GM12878 (cell line): ENCODE data around the gene ANGPTL2. TPM values are rescaled to one million over a fixed set of nuclear protein-coding genes. Genes with fewer than 3 reads are reported as not detected.

Experiments
- ATAC-seq: fragments of 200-7000 bp; cut with Tn5 transposase; 3 replicates; pipeline ENCODE4 v1.9.1; 2020; ENCODE audit warnings: mild to moderate bottlenecking, moderate library complexity
- BruUV-seq: library from RNA; stranded (reverse); fragments of 400-500 nt; replicated peaks from 2 replicates; lab custom pipeline; 2021; lab: Mats Ljungman, UMichigan
- CTCF ChIA-PET: fragments of 300-600 bp; sonication (Branson Sonifier 250); formaldehyde crosslinking; extraction: SDS; loops from one replicate; lab custom pipeline; 2021; ENCODE audit warnings: inconsistent platforms; lab: Yijun Ruan, JAX
- POLR2A ChIA-PET: fragments of 350-600 bp; formaldehyde crosslinking; extraction: SDS; loops from one replicate; lab custom pipeline; 2021; ENCODE audit warnings: inconsistent platforms; lab: Charles Lee
- RAD21 ChIA-PET: fragments of 300-600 bp; sonication (Branson Sonifier 250); formaldehyde crosslinking; loops from one replicate; lab custom pipeline; 2023; ENCODE audit warnings: antibody characterized with exemption; ENCODE audit not compliant: unreplicated experiment; lab: Charles Lee
- SMC1A ChIA-PET: fragments of 300-600 bp; sonication (Branson Sonifier 250); formaldehyde crosslinking; loops from one replicate; lab custom pipeline; 2023; ENCODE audit not compliant: unreplicated experiment, uncharacterized antibody; lab: Charles Lee
- DNase-seq: peaks from one replicate; pipeline ENCODE4 v3.0.0-alpha.2; 2011; ENCODE audit warnings: low read depth, low spot score
- FAIRE-seq: peaks from 3 replicates; lab custom pipeline; 2011; peaks lifted over from hg19 to GRCh38; lab: Jason Lieb, UNC
- H2AFZ ChIP-seq: 2 replicates; pipeline ENCODE4 v1.6.0; 2011; ENCODE audit warnings: low read depth, low read length, control low read depth; ENCODE audit not compliant: control insufficient read depth
- H3K27ac ChIP-seq: 2 replicates; pipeline ENCODE4 v1.5.1; 2011; ENCODE audit warnings: control low read depth; ENCODE audit not compliant: control insufficient read depth, insufficient read depth
- H3K27me3 ChIP-seq, 2 experiments: replicated peaks in 1 of 2; 2 replicates each; pipeline versions ENCODE4 v1.6.0 to v1.6.1; 2011; ENCODE audit warnings: low read length in 1 of 2; ENCODE audit not compliant: control insufficient read depth in 2 of 2, insufficient read depth in 2 of 2
- H3K36me3 ChIP-seq, 2 experiments: 2 replicates each; pipeline ENCODE4 v1.5.1; 2011; ENCODE audit warnings: low read length in 1 of 2; ENCODE audit not compliant: control insufficient read depth in 2 of 2, insufficient read depth in 2 of 2
- H3K4me1 ChIP-seq: 2 replicates; pipeline ENCODE4 v1.6.1; 2011; ENCODE audit warnings: mild to moderate bottlenecking, low read length, moderate library complexity, mixed read lengths; ENCODE audit not compliant: control insufficient read depth, insufficient read depth
- H3K4me2 ChIP-seq: 2 replicates; pipeline ENCODE4 v1.6.0; 2011; ENCODE audit warnings: control low read depth; ENCODE audit not compliant: control insufficient read depth, insufficient read depth
- H3K4me3 ChIP-seq: fragments of 200-600 bp; sonication (generic); 2 replicates; pipeline ENCODE4 v1.5.1; 2016
- H3K79me2 ChIP-seq: 2 replicates; pipeline ENCODE4 v1.6.0; 2011; ENCODE audit warnings: low read length; ENCODE audit not compliant: control insufficient read depth, insufficient read depth
- H3K9ac ChIP-seq: 2 replicates; pipeline ENCODE4 v1.8.0; 2011; ENCODE audit warnings: low read length, control low read depth, mixed read lengths; ENCODE audit not compliant: control insufficient read depth, insufficient read depth
- H3K9me3 ChIP-seq: replicated peaks from 3 replicates; pipeline ENCODE4 v1.5.1; 2011; ENCODE audit warnings: mild to moderate bottlenecking, low read length; ENCODE audit not compliant: control insufficient read depth, insufficient read depth
- H4K20me1 ChIP-seq: 2 replicates; pipeline ENCODE4 v1.6.0; 2011; ENCODE audit not compliant: control insufficient read depth, insufficient read depth
- ASH2L ChIP-seq: fragments of 300-600, 200-600 bp; sonication (generic); IDR thresholded peaks from 2 replicates; pipeline ENCODE4 v1.6.1; 2017; ENCODE audit warnings: low read depth, mild to moderate bottlenecking, borderline replicate concordance
- CEBPB ChIP-seq, 2 experiments: fragments of 150-350 bp in 1 of 2; IDR thresholded peaks; 2 replicates each; pipeline ENCODE4 v1.6.1; 2012 to 2014; ENCODE audit warnings: low read depth in 2 of 2, low read length in 2 of 2, borderline replicate concordance in 1 of 2, inconsistent platforms in 1 of 2
- ETV6 ChIP-seq, 2 experiments: fragments of 450-650 bp in 1 of 2; IDR thresholded peaks in 1 of 2; conservative IDR thresholded peaks in 1 of 2; 2 replicates each; pipeline ENCODE4 v1.6.1; 2014; ENCODE audit warnings: antibody characterized with exemption in 1 of 2, borderline replicate concordance in 1 of 2, low read depth in 1 of 2, mild to moderate bottlenecking in 1 of 2, moderate library complexity in 1 of 2
- EZH2 ChIP-seq: IDR thresholded peaks from 2 replicates; pipeline ENCODE4 v1.6.1; 2012; ENCODE audit warnings: low read depth, mild to moderate bottlenecking, control low read depth, inconsistent platforms, low read length, borderline replicate concordance; ENCODE audit not compliant: control insufficient read depth
- GATAD2B ChIP-seq: fragments of 450-650 bp; conservative IDR thresholded peaks from 2 replicates; pipeline ENCODE4 v1.6.1; 2017; ENCODE audit warnings: low read depth, mild to moderate bottlenecking, moderate library complexity
- HDAC6 ChIP-seq: fragments of 200-600 bp; sonication (generic); IDR thresholded peaks from one replicate; pipeline ENCODE4 v1.8.0; 2017; ENCODE audit warnings: antibody characterized with exemption; ENCODE audit not compliant: unreplicated experiment
- HDGF ChIP-seq: fragments of 450-650 bp; IDR thresholded peaks from 2 replicates; pipeline ENCODE4 v1.6.1; 2016; ENCODE audit warnings: antibody characterized with exemption
- JUNB ChIP-seq: IDR thresholded peaks from 2 replicates; pipeline ENCODE4 v1.6.1; 2016; ENCODE audit warnings: antibody characterized with exemption, mild to moderate bottlenecking
- KAT2A ChIP-seq: conservative IDR thresholded peaks from 2 replicates; pipeline ENCODE4 v1.6.1; 2011; ENCODE audit warnings: low read depth, low read length; ENCODE audit not compliant: control insufficient read depth
- NR2F1 ChIP-seq: fragments of 450-650 bp; conservative IDR thresholded peaks from 2 replicates; pipeline ENCODE4 v1.6.1; 2017; ENCODE audit warnings: mild to moderate bottlenecking
- POLR2A ChIP-seq: IDR thresholded peaks from 2 replicates; pipeline ENCODE4 v1.6.1; 2011; ENCODE audit warnings: low read depth, mild to moderate bottlenecking, low read length
- TCF7 ChIP-seq: IDR thresholded peaks from 2 replicates; pipeline ENCODE4 v1.6.1; 2014; ENCODE audit warnings: antibody characterized with exemption, borderline replicate concordance
- ZNF24 ChIP-seq: fragments of 450-650 bp; IDR thresholded peaks from 2 replicates; pipeline ENCODE4 v1.6.1; 2017; ENCODE audit warnings: antibody characterized with exemption, mild to moderate bottlenecking
- ZNF622 ChIP-seq: fragments of 450-650 bp; IDR thresholded peaks from 2 replicates; pipeline ENCODE4 v1.6.1; 2017; ENCODE audit warnings: mild to moderate bottlenecking, inconsistent platforms
- WGBS: methylation state at CpG from one replicate; pipeline ENCODE4 v1.1.6; 2016; ENCODE audit warnings: low lambda C conversion rate; ENCODE audit not compliant: insufficient replicate concordance, insufficient coverage; ENCODE audit errors: missing lambda C conversion rate; 5-methylcytosine and 5-hydroxymethylcytosine counted together
- in situ Hi-C: fragments of 300-500 bp; cut with MboI; formaldehyde crosslinking; loops from 9 replicates; pipeline ENCODE4 v1.14.3; 2018; ENCODE audit warnings: mixed read lengths
- intact Hi-C: fragments of 100-400 bp; cut with micrococcal nuclease; formaldehyde crosslinking; loops from one replicate; pipeline ENCODE4 v1.14.2; 2022; ENCODE audit not compliant: unreplicated experiment
- polyA plus RNA-seq, 11 experiments: library from polyadenylated mRNA; depleted of rRNA in 4 of 11; unstranded in 6 of 11; stranded (reverse) in 5 of 11; fragments of >200 nt; fragmentation: Nextera tagmentation in 4 of 11; fragmentation: Illumina TruSeq in 1 of 11; extraction: Ambion mirVana in 4 of 11; extraction: Trizol in 1 of 11; gene quantifications; 1 replicate in 1 of 11; 2 replicates in 10 of 11; pipeline versions ENCODE4 v1.2.1 to v1.2.3, GENCODE V29; 2011 to 2016; ENCODE audit warnings: inconsistent platforms in 2 of 11, missing spikeins in 2 of 11, low read depth in 1 of 11
- total RNA-seq, 4 experiments: library from RNA; depleted of rRNA in 3 of 4; stranded (reverse); fragments of >200 nt in 3 of 4; fragmentation: Illumina TruSeq in 1 of 4; extraction: Trizol in 1 of 4; gene quantifications; 2 replicates each; pipeline versions ENCODE4 v1.2.1 to v1.2.3, GENCODE V29; 2013 to 2021
- TF ChIP-seq, protein P1 (sequence below): fragments of 450-650 bp; IDR thresholded peaks from 2 replicates; pipeline ENCODE4 v1.6.1; 2016; ENCODE audit warnings: mild to moderate bottlenecking

The ANGPTL2 gene
- total and polyA plus RNA-seq, 10 of the 15 experiments (the other 5 are each of a cell fraction or from before 2014, with no cell fraction given), result 0.13 to 2.6 (median 0.82) TPM; not detected in 1

DNA sequence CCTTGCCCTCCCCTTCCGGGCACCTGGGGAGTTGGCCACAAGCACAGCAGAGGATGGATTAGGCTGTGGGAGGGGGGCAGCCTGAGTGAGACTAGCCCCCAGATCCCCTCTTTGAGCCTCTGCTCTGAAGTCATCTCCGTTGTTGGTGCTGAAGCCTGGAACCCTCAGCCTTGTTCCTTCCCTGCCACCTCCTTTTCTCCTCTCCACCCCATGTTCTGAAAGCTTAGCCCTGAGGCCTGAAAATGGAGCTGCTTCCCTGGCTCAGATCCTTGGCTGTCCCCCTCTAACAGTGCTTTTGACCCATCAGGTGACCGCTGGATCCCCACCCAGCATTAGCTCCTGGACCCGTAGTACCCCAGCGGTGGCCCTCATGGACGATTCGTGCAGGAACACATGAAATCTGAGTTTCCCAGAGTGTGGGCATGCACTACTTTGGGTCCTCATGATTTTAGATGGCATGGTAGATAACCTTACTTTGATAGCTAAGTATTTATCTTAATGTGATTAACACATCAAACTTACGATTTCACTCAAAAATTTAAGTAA, 21.6 kb upstream of the ANGPTL2 start:
- Histone ChIP-seq H3K4me2 (no peak overlapping the region), H4K20me1 (no peaks in the 10 kb centered on the region), H3K9me3 (no peaks in the 10 kb centered on the region; the same call in 2 of the 3 replicates), H3K79me2 (no peaks in the 10 kb centered on the region), H2AFZ (no peak overlapping the region), H3K9ac (no peak overlapping the region), H3K4me3 (no peak overlapping the region), H3K4me1 (no peaks in the 10 kb centered on the region), H3K36me3 (no peaks in the 10 kb centered on the region), H3K27me3 (no peaks in the 10 kb centered on the region), H3K27ac (no peak overlapping the region)
- ChIA-PET POLR2A (no interaction called here), SMC1A (interaction anchor here (0.6 to 2.4 kb wide), 5 partner anchors 9 to 277 kb away, joined by 3 to 11 read pairs (median 4); no protein-coding TSS in a partner anchor), RAD21 (no interaction called here), CTCF (interaction anchor here (1.6 kb wide), 1 partner anchor 175 kb away, joined by 3 read pairs; no protein-coding TSS in a partner anchor)
- WGBS, result 84% methylated on average over 8 of the region's 8 CpGs
- intact Hi-C loops (no loop called here), in situ Hi-C loops (no loop called here)
- DNase-seq (no peak), FAIRE-seq (no peak), ATAC-seq (no peak)
- BruUV-seq, result no TSS peak
- no peak for TF ChIP-seq GATAD2B
- no peak for TF ChIP-seq ASH2L
- TF ChIP-seq JUNB, result no peak
- TF ChIP-seq POLR2A, result no peak

DNA sequence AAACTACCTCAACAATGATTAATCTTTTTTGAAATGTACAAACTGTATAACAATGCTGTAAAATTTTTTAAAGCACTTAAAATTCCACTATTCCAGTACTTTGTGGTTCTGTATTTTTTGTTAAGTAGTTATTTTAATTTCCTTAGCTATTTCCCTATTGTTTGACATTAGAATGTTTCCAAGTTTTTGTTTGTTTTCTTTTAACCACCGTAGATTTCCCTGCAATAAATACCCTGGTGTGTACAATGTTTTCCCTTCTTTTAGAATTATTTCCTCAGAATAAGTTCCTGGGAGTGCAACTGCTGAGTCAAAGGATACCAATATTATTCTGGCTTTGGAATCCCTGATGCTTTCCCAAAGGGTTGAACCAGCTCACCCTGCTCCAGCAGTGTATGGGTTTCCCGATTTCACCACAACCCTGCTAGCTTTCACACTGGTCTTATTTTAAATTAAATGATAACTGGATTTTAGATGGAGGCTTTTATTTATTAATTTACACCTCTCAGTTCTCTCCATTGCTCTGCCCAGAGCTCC, 20.6 kb upstream of the ANGPTL2 start:
- ATAC-seq (no peak), DNase-seq (no peak), FAIRE-seq (no peak)
- RAD21 ChIA-PET, result interaction anchor here (0.9 kb wide), 1 partner anchor 134 kb away, joined by 3 read pairs; no protein-coding TSS in a partner anchor
- Histone ChIP-seq H2AFZ (no peak overlapping the region), H3K4me2 (no peak overlapping the region), H3K4me3 (no peak overlapping the region), H3K4me1 (no peaks in the 10 kb centered on the region), H3K9ac (no peak overlapping the region), H3K79me2 (no peaks in the 10 kb centered on the region), H3K27me3 (no peaks in the 10 kb centered on the region), H3K27ac (no peak overlapping the region), H3K36me3 (no peaks in the 10 kb centered on the region), H4K20me1 (no peaks in the 10 kb centered on the region), H3K9me3 (no peaks in the 10 kb centered on the region; the same call in 2 of the 3 replicates)
- POLR2A ChIA-PET, result interaction anchor here (0.7 kb wide), 1 partner anchor 8 kb away, joined by 4 read pairs; no protein-coding TSS in a partner anchor
- SMC1A ChIA-PET, result interaction anchor here (0.6 to 2.4 kb wide), 9 partner anchors 8 to 178 kb away, joined by 3 to 11 read pairs (median 3); no protein-coding TSS in a partner anchor
- in situ Hi-C loops (no loop called here), intact Hi-C loops (no loop called here)
- CTCF ChIA-PET, result interaction anchor here (1.6 to 1.7 kb wide), 2 partner anchors 143 to 174 kb away, joined by 3 read pairs; no protein-coding TSS in a partner anchor
- WGBS, result 95% methylated on average over 2 of the region's 2 CpGs
- no TSS peak for BruUV-seq
- TF ChIP-seq HDAC6, result no peak
- TF ChIP-seq ZNF24, result no peak
- no peak for TF ChIP-seq HDGF
- TF ChIP-seq KAT2A, result no peak
- no peak for TF ChIP-seq TCF7
- no peak for TF ChIP-seq EZH2
- TF ChIP-seq, protein P1, sequence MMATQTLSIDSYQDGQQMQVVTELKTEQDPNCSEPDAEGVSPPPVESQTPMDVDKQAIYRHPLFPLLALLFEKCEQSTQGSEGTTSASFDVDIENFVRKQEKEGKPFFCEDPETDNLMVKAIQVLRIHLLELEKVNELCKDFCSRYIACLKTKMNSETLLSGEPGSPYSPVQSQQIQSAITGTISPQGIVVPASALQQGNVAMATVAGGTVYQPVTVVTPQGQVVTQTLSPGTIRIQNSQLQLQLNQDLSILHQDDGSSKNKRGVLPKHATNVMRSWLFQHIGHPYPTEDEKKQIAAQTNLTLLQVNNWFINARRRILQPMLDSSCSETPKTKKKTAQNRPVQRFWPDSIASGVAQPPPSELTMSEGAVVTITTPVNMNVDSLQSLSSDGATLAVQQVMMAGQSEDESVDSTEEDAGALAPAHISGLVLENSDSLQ, result no peak
- TF ChIP-seq NR2F1, result no peak
- no peak for TF ChIP-seq ETV6 (conservative IDR thresholded peaks at IDR 0.05 in 1 of 2, IDR thresholded peaks at IDR 0.05 in 1 of 2; ENCODE audit: borderline replicate concordance in 1 of 2, low read depth in 1 of 2)
- TF ChIP-seq CEBPB (IDR thresholded peaks at IDR 0.05; ENCODE audit: borderline replicate concordance in 1 of 2, low read depth in 2 of 2, low read length in 2 of 2), result no peak
- TF ChIP-seq ZNF622, result no peak
